DLD1 (cell line): ENCODE results near the gene B4GALNT1.
"Not testable (repeated sequence)": the region's sequence is repeated elsewhere in the genome, so short reads cannot be mapped to it uniquely, and the experiment has no call there.

Source experiments
- in situ Hi-C: cut with HindIII; loops from 2 replicates; pipeline ENCODE4 v1.10.0; 2017; ENCODE audit warnings: low sequenced_read_pairs

Gene B4GALNT1

GRCh38 chr12:57621497-57622292 lies 11.3 kb downstream of the B4GALNT1 start:
- in situ Hi-C loops = no loop called here

GRCh38 chr12:57620936-57621496 lies 12.0 kb downstream of the B4GALNT1 start:
- in situ Hi-C loops = no loop called here

DNA sequence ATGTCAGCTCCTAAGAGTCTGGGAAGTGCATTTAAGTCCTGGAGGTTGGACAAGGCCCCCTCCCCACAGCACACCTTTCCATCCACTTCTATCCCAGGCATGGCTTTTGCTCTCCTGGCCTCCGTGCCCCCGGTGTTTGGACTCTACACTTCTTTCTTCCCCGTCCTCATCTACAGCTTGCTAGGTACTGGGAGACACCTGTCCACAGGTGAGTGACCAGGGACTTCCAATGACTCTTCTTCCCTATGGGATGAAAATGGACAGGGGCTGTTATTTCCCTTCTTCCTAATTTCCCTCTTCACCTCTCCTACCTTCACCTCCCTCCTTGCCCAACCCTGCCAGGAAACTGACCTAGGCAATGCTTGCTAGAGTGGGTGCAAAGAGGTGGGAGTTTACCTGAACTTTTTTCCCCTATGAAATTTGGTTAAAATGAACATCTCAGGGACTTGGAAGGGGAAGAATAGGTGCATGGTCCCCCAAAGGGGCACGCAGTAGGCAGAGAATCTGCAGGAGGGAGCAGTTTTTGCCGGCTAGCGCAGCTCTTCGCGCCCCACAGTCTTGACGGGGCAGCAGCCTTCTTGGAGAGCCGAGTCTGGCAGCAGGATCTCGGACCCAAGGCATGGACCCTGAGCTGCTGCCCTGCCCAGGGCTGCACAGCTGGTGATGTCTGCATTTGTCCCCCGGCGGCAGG lies 12.6 kb downstream of the B4GALNT1 start:
- in situ Hi-C loops = no loop called here

DNA sequence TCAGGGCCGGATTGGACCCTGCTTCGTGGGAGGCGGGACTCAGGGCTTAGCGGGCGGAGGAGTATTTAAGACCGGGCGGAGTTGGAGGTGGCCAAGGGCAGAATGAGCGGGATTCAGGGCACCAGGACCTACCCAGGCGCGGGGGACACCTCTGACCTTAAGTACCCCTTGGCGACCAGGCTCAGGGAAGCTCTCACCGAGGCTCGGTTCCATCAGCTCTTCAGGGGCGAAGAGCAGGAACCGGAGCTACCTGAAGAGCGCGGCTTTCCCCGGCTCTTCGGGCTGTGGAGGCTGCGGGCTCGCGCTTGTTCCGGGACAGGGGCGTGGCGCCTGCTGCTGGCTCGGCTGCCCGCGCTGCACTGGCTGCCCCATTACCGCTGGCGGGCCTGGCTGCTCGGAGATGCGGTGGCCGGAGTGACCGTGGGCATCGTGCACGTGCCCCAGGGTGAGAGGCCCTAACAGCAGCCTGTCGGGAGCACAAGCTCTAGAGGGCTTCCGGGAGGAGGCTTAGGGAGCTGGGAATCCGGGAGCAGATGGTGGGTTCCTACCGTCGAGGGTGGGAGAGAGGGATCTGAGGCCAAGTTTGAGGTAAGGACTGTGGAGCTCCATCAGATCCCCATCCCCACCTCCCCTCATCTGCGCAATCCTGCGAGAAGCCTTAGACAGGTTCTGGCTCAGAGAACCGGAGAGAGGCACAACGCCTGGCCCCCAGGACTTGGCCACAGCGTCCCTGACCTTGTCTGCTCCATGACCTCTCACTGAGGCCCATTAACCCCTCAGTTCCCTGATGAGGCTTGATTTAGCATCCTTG lies 13.4 kb downstream of the B4GALNT1 start:
- in situ Hi-C loops = no loop called here

DNA sequence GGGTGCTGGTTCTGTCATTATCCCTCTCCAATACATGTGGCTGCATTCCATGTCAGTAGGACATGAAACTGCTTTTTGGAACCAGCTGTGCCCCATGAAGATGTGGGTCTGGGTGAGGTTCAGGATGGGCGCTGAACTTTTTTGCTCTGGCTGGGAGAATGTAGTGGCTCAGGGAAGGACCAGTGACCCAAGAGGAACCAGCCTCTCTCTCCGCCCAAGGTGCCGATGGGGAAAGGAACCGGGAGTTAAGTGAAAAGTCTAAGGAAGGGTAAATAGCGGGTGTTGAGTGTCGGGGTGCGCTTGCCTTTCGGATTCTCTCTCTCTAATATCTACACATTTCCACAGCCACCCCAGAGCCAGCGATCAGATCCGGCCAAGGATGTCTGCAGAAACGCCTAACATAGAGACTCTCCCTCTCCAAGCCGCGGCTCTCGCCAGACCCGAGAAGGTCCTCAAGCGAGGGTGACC lies 14.0 kb downstream of the B4GALNT1 start:
- in situ Hi-C loops = no loop called here

- in situ Hi-C loops = not testable (repeated sequence)
Measured at GRCh38 chr12:57618431-57618830, 14.6 kb downstream of the B4GALNT1 start.

GRCh38 chr12:57617942-57618341 lies 15.1 kb downstream of the B4GALNT1 start:
- in situ Hi-C loops = no loop called here

GRCh38 chr12:57616383-57617101 lies 16.5 kb downstream of the B4GALNT1 start:
- in situ Hi-C loops = no loop called here

DNA sequence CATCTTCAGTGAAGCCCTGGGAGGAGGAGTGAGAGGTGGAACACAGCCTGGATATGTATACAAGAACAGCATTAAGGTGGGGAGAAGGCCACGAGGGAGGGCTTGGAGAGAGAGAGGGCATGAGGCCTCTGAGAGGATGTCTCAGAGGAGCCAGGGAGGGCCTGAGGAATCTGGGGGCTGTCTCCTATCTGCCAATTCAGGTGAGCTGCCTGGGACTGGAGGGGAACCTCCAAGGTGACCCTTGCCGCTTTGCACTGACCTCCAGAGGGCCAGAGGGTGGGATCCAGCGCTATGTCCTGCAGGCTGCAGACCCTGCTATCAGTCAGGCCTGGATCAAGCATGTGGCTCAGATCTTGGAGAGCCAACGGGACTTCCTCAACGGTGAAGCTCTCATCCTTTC lies 17.4 kb downstream of the B4GALNT1 start:
- in situ Hi-C loops = no loop called here

DNA sequence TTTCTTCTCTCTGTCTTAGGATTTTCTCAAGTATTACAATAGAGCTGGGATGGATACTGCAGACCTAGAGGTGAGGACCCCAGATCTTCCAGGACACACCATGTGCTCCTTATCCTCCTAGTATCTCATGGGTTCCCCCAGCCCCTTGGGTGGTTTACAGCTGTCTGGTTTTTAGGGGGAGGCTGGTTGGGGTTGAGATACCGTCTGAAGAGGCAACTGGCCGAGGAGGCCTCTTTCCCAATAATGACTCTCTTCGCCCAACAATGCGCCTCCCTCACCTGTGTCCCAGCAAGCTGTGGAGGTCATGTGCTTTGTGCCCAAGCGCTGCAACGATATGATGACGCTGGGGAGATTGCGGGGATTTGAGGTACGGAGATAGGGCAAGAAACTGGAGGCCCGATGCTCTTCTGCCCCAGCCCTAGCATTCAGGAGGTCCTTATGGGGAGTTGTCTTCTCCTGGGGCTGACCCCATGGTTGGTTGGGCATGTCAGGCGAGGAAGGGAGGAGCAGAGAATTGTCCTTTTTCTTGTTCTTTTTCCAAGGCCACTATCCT lies 18.0 kb downstream of the B4GALNT1 start:
- in situ Hi-C loops = no loop called here

- in situ Hi-C loops = no loop called here
Measured at GRCh38 chr12:57614178-57614947, 18.6 kb downstream of the B4GALNT1 start.

GRCh38 chr12:57613427-57614109 lies 19.4 kb downstream of the B4GALNT1 start:
- in situ Hi-C loops = no loop called here

DNA sequence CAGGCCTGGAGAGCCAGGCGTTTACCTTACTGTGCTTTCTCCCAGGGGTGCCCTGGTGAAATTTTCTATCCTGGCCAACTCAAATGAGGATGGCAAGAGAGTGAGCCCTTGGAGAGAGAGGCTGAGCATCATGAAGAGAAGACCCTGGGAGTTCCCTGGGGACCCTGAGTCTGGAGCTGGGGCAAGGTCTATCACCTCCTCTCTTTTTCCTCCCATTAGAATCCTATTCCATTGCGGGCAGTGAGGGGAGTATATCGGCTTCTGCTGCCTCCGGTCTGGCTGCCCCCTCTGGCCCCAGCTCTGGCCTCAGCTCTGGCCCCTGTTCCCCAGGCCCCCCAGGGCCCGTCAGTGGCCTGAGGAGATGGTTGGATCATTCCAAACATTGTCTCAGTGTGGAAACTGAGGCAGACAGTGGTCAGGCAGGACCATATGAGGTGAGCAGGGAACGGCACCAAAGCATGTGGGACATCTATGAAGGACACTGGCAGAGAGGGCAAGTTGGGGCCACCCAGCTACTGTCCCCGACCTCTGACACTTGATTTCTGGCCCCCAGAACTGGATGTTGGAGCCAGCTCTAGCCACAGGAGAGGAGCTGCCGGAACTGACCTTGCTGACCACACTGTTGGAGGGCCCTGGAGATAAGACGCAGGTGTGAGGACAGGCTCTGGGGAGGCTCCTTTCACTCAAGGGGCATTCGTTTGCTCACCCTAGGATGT lies 20.1 kb downstream of the B4GALNT1 start:
- in situ Hi-C loops = no loop called here

GRCh38 chr12:57611827-57612710 lies 20.9 kb downstream of the B4GALNT1 start:
- in situ Hi-C loops = no loop called here

GRCh38 chr12:57611108-57611826 lies 21.7 kb downstream of the B4GALNT1 start, which contains the start of gene ARHGEF25:
ARHGEF25 (plus strand) TSS chr12:57611435; CDS start chr12:57611895, 460 bp downstream.
- in situ Hi-C loops = no loop called here

DNA sequence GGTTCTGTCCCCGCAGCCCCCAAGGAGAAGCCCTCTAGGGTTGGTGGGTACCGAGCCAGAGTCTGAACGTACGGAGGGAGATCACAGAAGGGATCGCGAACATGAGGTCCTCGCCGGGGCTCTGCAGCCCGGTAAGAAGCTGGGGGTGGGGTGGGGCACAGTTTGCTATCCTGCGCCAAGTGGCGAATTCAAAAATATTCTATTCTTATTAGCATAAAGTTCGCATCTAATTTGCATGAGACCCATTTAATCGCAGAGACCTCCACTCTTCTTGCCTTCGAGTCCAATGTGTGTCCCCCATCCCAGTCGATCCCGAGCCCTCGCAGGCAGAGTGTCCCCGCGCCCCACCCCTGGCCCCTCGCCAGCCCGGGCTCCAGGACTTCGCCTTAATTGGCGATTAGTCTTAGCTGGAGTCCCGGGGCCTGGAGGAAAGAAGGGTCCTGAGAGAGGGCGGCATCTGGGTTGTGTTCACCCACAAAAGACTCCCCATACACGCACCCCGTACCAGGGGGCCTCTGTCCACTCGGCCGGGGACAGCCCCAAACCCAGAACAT lies 22.4 kb downstream of the B4GALNT1 start:
- in situ Hi-C loops = no loop called here
